Psoas muscle (tissue), 8 donors: ENCODE data around the gene RAD51B. TPM values are rescaled to one million over a fixed set of nuclear protein-coding genes. Genes with fewer than 3 reads are reported as not detected.

ENCODE experiments used
- ATAC-seq, 4 donors: fragments of 200-7000 bp; cut with Tn5 transposase; one replicate each; pipeline ENCODE4 v1.9.1; 2020; ENCODE audit warnings: moderate library complexity in 3 of 4, mild to moderate bottlenecking in 2 of 4
- DNase-seq, 2 donors: peaks; one replicate each; pipeline ENCODE4 v3.0.0-alpha.2; 2020
- H3K27ac ChIP-seq: fragments of 200-600 bp; one replicate; pipeline ENCODE4 v1.8.0; 2022
- H3K27me3 ChIP-seq, 3 donors: fragments of 200-600 bp in 1 of 3; one replicate each; pipeline versions ENCODE4 v1.6.1 to v1.8.0; 2013 to 2022; ENCODE audit warnings: low read length in 2 of 3, mild to moderate bottlenecking in 2 of 3, moderate library complexity in 1 of 3; ENCODE audit not compliant: insufficient read depth in 3 of 3
- H3K36me3 ChIP-seq, 2 donors: fragments of 200-600 bp in 1 of 2; one replicate each; pipeline versions ENCODE4 v1.6.1 to v1.8.0; 2013 to 2022; ENCODE audit warnings: low read depth in 1 of 2, mild to moderate bottlenecking in 1 of 2, moderate library complexity in 1 of 2; ENCODE audit not compliant: insufficient read depth in 1 of 2
- H3K4me1 ChIP-seq: fragments of 200-600 bp; one replicate; pipeline ENCODE4 v1.8.0; 2022
- H3K4me3 ChIP-seq: fragments of 200-600 bp; one replicate; pipeline ENCODE4 v1.8.0; 2022; ENCODE audit warnings: mild to moderate bottlenecking
- H3K9me3 ChIP-seq: fragments of 200-600 bp; one replicate; pipeline ENCODE4 v1.8.0; 2022
- CTCF ChIP-seq: fragments of 200-600 bp; IDR thresholded peaks from one replicate; pipeline ENCODE4 v1.8.0; 2022; ENCODE audit warnings: antibody characterized with exemption
- WGBS, 3 donors: extraction: QIAGEN DNeasy Blood & Tissue Kit; methylation state at CpG; one replicate each; pipeline versions ENCODE4 v1.1.6 to v1.1.7; 2013; 5-methylcytosine and 5-hydroxymethylcytosine counted together
- intact Hi-C, 2 donors: fragments of 100-400 bp; cut with DNase I; formaldehyde crosslinking; loops; one replicate each; pipeline versions ENCODE4 v1.11.0 to v1.14.2; 2022
- polyA plus RNA-seq, 3 donors: library from polyadenylated mRNA; stranded (reverse); fragments of 200-250 nt; gene quantifications; one replicate each; pipeline ENCODE4 v1.2.3, GENCODE V29; 2013
- total RNA-seq, 4 donors: library from RNA; stranded (reverse); fragmentation: NEBNext Ultra II Directional in 2 of 4; extraction: Animal tissue kit (Norgen Biotek cat#: 25700) in 2 of 4; gene quantifications; one replicate each; pipeline versions ENCODE4 v1.2.1 to v1.2.4, GENCODE V29; 2021 to 2023
- donor health status: healthy with polysubstance abuse.
- donor health status: DM: no; HTN: no; CAD: no; lungs with moderate emphysema.
- donor health status: Bipolar disorder and iron deficiency.
- donor health status: healthy.
- donor health status: DM: yes; HTN: yes; CAD: no.
- donor health status: DM: no; HTN: no; CAD: no.
- donor health status: DM: no; HTN: no; CAD: no.
- donor health status: DM: yes; HTN: yes; CAD: no.

Gene RAD51B
- total and polyA plus RNA-seq, 7 donors: 0.60 to 7.2 (median 2.2) TPM

- no peak for TF ChIP-seq CTCF
- no peak overlapping the region for H3K27ac ChIP-seq
- WGBS, 3 donors: 81 to 83% (median 82%) methylated on average over 2 of the region's 2 CpGs
- H3K9me3 ChIP-seq: no peaks in the 10 kb centered on the region
- H3K27me3 ChIP-seq: no peaks in the 10 kb centered on the region
- no peaks in the 10 kb centered on the region for H3K36me3 ChIP-seq
- no peak overlapping the region for H3K4me3 ChIP-seq
- intact Hi-C loops: no loop called here
- H3K4me1 ChIP-seq: no peaks in the 10 kb centered on the region
- ATAC-seq: no peak
- DNase-seq: no peak
Observed at GRCh38 chr14:67951529-67952135, 132.1 kb downstream of the RAD51B start.

GRCh38 chr14:67952381-67952780, 132.8 kb downstream of the RAD51B start:
- no peak for TF ChIP-seq CTCF

GRCh38 chr14:67952786-67953185, 133.2 kb downstream of the RAD51B start:
- no peak for DNase-seq
- no peak overlapping the region for H3K4me3 ChIP-seq
- H3K36me3 ChIP-seq: no peaks in the 10 kb centered on the region
- intact Hi-C loops: no loop called here
- H3K9me3 ChIP-seq: no peaks in the 10 kb centered on the region
- no peak for TF ChIP-seq CTCF
- no peak overlapping the region for H3K27ac ChIP-seq
- H3K4me1 ChIP-seq: no peaks in the 10 kb centered on the region
- no peak for ATAC-seq
- H3K27me3 ChIP-seq: no peaks in the 10 kb centered on the region

More at GRCh38 chr14:67952381-67952780, 132.8 kb downstream of the RAD51B start:
- intact Hi-C loops: no loop called here
- H3K4me3 ChIP-seq: no peak overlapping the region
- H3K36me3 ChIP-seq: no peaks in the 10 kb centered on the region
- no peak for ATAC-seq
- DNase-seq: no peak
- no peak overlapping the region for H3K27ac ChIP-seq
- no peaks in the 10 kb centered on the region for H3K9me3 ChIP-seq
- no peaks in the 10 kb centered on the region for H3K27me3 ChIP-seq
- H3K4me1 ChIP-seq: no peaks in the 10 kb centered on the region
- WGBS, 3 donors: 73 to 94% (median 90%) methylated on average over 2 of the region's 2 CpGs

GRCh38 chr14:67955261-67955660, 135.7 kb downstream of the RAD51B start:
- no peak overlapping the region for H3K27ac ChIP-seq
- no peak overlapping the region for H3K4me3 ChIP-seq
- no peaks in the 10 kb centered on the region for H3K27me3 ChIP-seq
- H3K4me1 ChIP-seq: no peaks in the 10 kb centered on the region
- H3K9me3 ChIP-seq: no peaks in the 10 kb centered on the region
- ATAC-seq: no peak
- H3K36me3 ChIP-seq: no peaks in the 10 kb centered on the region
- intact Hi-C loops: no loop called here
- no peak for TF ChIP-seq CTCF
- no peak for DNase-seq

GRCh38 chr14:67957946-67958345, 138.4 kb downstream of the RAD51B start:
- ATAC-seq: no peak
- Histone ChIP-seq H3K9me3 (no peaks in the 10 kb centered on the region), H3K4me1 (no peaks in the 10 kb centered on the region), H3K27me3 (no peaks in the 10 kb centered on the region), H3K36me3 (no peaks in the 10 kb centered on the region), H3K4me3 (no peak overlapping the region), H3K27ac (no peak overlapping the region)
- 62 to 93% (median 85%) methylated on average over 3 of the region's 3 CpGs for WGBS, 3 donors
- intact Hi-C loops: no loop called here
- no peak for DNase-seq
- TF ChIP-seq CTCF: no peak
